HG02588 (cell line): ENCODE measurements around the gene MYOZ3.

Experiments used
- ATAC-seq: cut with Tn5 transposase; IDR thresholded peaks from one replicate; pipeline ENCODE4 v1.9.1; 2021; ENCODE audit warnings: mild to moderate bottlenecking, moderate library complexity; ENCODE audit not compliant: unreplicated experiment

Gene MYOZ3

DNA sequence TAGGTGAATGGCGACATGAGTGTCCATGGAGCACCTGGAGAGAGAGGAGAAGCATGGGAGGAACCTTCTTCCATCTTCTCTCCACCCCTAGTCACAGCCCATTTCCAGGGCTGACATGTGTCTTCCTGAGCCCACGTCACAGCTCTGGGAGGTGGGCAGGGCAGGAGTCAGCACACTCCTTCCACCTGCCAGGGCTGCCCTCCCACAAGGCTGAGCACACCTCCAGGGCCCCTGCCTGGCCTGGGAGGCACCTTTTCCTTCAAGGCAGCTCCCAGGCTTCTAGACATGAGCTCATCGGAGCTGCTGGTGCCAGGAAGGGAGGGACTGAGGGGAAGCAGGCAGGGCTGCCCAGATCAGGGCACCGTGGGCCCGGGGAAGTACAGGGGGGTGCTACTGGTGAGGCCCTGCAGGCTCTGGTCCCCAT lies 34.2 kb upstream of the MYOZ3 start:
- no peak for ATAC-seq

DNA sequence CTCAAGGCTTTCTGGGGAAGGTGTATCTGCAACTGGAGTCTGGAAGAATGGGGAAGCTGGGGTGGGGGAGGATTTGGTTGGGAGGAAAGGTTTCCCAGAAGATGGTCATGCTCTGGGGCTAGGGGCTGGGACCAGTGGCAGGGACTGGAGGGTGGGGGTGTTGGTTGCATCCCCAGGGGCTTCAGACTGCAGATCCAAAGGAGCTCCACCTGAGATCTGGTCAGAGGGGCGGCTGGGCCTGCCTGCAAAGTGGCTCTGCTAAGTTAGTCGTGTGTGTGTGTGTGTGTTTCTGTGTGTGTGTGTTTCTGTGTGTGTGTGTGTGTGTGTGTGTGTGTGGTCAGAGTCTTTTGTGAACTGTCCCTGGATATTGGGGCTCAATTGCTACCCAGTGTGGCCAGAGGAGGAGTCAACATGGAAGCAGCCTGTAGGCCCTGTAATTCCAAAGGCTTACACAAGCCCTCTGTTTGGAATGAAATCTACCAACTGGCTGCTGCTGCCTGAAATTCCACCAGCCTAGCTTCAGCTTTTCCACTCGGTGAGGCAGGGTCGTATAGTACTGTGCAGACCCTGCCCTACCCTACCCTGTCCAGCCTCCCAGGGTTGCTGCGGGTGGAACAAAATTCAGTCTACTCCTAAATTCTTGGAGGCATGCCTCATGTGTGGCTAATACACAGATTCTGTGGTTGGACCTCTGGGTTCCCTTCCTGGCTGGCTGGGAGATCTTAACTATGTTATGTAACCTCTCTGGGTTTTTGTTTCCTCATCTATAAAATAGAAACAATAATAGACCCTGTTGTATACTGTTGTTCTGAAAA lies 33.1 kb upstream of the MYOZ3 start:
- ATAC-seq = no peak

DNA sequence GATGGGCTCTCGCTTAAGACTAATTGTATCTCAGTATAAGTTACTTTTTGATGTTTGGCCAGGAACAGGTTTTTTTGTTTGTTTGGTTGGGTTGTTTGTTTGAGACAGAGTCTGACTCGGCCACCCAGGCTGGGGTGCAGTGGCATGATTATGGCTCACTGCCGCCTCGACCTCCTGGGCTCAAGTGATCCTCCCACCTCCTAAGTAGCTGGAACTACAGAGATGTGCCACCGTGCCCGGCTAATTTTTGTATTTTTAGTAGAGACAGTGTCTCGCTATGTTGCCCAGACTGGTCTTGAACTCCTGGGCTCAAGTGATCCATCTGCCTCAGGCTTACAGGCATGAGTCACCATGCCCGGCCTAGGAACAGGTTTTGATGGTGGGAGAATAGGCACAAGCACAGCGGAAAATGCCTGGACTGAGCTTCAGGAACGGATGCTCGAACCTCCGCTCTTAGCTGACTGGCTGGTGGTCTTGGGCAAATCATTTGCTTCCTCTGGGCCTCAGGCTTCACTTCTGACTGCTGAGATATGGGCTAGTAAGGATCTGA lies 32.0 kb upstream of the MYOZ3 start:
- no peak for ATAC-seq

DNA sequence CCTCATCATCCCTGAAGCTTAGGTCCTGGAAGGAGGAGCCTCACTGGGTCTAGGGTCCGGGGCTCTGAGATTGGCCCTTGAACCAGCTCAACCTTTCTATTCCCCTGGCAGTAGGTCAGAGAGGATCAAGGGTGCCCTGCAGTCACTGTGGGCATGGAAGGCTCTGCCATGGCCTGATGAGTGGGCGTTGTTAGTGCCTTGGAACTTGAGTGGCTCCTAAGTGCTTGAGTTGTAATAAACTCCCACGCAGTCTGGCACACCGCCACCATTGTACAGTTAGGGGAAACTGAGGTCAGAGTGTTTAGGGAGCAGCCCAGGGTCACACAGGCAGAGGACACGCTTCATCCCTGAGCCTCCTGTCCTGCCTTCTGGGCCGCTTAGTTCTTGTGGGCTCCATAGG lies 31.0 kb upstream of the MYOZ3 start:
- no peak for ATAC-seq

DNA sequence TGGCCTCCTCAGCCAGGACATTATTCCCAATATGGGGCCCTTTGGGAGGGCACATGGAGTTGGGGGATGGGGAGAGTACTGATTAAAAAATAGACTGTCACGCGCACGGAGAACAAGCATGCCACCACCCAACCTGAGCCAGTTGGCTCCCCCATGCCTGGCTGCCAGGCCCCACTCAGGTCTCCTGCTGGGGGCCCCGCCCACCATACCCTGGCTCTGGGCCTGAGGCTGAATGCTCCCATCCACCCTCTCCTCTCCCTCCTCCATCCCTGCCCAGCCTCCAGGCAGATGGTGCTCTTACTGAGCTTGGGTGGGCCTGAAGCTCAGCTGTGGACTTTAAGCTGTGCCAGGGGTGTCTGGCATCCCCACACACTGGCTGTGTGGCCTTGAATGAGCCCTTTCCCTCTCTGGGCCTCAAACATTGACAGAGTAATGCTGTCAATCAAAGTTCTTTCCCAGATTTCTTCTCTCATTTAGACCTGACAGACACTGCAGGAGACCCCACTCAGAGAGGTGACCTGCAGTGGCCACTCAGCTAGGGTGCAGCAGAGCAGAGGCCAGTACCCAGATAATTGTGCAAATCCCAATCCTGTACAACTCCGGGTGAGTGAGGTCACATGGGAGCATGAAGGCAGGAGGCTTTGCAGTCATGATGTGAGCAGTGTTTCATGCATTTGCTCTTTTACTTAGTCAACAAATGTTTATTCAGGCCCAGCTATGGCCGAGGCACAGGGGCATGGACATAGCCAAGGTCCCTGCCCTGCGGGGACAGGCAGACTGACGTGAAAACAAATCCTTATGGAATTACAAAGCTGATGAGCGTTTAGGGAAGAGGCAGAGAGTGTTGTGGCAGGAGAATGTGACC lies 30.4 kb upstream of the MYOZ3 start:
- no peak for ATAC-seq

DNA sequence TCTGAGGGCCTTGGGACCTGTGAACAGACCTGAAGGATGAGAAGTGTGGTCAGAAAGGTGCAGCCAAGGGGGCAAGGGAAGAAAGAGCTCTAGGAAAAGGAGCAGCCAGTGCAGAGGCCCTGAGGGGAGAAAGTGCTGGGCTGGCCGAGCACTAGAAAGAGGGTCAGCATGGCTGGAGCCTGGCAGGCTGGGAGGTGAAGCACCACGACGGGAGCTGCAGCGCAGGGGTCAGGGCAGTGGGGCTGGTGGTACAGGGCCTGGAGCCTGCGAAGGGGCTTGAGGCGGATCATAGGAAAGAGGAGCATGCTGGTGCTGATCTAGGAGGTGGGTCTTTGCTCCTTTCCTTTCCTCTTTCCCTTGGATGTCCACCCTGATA lies 29.7 kb upstream of the MYOZ3 start:
- no peak for ATAC-seq

DNA sequence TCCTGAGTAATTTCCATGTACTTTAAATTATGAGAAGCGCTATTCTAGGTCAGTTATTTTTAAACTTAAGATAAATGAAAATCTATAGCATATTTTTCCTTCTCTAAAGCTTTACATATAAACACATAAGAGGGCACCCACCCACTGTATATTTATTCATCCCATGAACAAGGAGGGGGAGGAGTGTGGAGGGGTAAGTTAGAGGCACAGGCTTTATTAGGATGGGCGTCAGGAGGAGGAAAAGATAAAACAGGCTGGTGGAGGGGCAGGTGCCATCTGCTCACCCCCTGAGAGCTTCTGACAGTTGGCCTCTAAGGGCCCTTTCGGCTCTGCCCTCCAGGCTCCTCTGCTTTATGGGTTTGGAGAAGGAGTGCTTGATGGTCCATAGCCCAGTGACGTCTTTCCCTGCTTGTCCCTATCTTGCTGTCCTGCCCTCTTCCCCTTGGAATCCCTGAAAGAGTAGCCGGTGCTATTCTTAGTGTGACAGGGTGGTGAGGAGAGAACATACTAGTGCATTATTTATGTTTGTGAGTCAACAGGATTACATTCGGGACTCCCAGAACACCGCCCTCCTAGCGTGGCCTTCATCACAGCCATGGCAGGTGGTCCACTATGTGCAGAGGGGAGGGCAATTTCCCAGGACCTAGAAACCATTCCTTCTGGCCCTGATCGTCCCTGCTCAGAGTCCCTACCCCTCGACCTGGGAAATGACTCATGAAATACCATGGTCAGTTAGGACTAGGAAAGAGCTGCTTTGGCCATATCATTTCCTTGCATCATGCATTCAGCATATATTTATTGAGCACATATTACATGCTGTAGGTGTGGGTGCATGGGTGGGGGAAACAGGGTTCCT lies 28.5 kb upstream of the MYOZ3 start:
- ATAC-seq = no peak

DNA sequence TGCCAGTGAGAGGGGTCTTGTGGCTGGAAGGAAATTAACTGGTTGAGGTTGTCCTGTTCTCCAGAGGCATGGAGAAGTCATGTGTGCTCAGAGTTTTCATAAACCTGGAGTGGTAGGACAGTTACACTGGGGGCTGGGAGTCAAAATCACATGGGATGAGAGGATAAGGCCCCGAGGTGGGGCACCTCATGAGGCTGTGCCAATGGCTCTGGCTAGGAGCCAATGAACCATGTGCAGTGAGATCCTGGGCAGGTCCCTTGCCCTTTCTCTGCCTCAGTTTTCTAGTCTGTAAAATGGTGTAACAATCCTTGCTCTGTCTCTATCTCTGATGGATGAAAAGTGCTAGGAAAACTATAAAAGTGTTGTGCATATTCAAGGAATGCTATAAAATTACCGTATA lies 27.6 kb upstream of the MYOZ3 start:
- ATAC-seq = no peak

DNA sequence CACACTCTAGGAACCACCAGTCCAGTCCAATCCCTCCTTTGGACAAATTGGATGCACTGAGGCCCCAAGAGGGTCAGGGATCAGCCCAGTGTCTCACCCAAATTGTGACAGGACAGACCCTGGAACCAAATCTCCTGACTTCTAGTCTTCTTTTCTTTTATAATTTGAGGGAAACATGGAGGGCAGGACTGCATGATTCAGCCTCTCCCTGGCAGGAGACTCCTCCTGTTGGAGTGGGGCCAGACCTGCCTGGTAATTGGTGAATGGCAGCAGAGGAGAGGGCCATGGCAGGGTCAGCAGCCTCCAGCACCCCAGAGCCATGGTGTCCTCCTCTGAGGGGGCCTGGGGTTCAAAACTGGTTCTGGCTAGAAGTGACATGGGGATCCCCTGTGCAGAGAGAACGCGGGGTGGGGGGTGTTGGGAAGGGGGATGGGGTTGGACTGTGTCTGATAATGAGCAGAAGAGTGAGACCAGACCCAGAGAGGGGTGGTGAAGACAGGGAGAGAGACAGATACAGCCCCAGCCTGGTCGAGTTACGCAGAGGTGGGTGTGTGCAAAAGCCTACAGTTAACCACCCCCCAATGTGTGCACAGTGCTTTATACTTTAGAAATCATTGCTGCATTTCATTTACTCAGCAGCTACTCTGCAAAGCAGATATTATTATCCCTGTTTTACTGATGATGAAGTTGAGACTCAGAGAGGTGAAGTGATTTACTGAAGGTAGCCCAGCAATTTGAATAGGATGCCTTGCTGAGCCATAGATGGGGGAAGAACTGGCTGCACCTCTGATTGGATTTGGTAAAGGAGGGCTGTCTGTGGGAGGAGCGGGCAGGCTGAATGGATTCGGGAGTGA lies 24.4 kb upstream of the MYOZ3 start:
- ATAC-seq = no peak

DNA sequence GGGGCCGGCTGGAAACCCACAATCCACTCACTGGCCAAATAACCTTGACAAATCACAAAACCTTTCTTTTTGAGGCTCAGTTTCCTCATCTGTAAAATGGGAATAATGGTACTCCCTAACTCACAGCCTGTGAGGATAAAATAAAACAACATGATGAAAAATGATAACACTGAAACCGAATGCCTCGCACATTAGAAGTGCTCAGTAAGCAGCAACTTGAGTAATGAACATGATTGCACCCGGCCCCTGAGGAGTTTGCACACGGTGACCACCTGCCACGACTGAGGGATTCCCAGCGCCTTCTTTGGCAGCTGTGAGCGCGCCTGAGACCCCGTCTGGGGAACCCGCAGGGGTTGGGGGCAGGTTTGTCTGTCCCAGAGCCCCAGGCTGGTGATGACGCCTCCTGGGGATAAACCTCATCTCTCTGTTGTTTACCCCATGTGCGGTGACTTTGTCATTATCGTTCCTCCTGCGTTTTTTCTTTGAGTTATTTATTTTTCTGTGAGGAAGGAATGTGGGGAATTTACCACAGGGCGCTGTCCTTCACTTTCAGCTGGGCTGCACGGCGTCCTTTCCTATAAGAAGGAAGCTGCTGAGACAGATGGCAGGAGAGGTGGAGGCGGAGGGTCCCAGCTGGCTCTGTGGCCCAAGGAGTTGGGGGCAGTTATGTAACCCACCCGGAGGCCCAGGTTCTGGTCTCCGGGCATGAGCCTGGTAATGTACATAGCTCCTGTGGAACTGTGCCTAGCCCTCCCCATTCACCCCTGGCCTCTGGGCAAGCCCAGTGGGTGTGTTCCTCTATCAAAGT lies 23.6 kb upstream of the MYOZ3 start:
- no peak for ATAC-seq

DNA sequence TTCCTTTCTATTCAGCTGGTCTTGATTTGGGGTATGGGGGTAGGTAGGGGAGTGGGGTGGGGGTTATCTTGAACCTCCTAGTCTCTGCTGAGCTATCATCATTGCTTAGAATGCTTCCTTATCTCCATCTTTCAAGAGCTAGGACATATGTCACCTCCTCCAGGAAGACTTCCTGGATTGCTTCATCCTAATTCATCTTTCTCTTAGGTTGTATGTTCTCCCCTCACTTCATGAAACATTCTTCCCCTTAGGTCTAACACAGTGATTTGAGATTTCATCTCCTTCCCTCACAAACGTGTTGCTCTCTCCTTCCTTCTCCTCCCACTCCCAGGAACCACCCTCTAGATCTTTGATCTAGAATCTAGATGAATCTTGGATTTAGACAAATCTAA lies 23.0 kb upstream of the MYOZ3 start:
- no peak for ATAC-seq

DNA sequence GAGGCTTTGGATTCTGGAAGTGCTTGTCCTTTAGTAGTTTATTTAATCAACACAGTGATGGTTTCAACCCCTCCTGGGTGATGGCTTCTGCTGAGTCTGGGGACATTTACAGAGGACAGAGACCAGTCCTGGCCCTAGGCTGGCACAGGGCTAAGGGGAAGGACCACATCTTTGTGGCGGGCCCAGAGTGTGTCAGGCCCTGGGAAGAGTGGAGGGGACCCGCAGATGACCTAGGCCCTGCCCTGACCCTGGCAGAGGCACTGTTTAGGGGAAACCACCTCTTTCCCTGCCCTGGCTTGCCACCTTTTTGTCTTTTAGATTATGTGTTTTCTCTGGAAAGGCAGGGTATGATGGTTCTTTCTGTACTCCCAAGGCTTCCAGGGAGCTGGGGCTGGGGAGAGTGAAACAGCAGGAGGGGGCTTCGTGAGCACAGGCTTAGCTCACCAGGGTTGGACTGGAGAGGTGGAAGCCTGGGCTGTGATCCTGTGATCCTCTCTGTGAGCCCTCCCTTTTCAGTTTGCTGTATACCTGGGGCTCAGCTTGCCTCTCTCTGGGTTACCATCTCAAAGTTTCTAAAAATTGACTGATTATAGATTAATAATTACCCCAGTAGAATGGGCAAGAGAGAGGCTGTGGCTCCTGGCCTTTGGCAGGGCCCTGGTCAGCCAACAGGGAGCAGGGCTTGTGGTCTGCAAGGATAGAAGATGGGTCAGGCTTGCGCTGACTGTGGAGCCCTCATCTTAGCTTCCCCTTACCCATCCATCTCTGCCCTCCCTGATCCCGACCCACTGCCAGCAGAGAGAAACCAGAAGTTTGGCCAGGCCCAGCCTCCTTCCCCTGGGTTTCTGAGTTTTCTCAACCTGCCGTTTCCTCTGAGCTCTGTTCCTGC lies 22.3 kb upstream of the MYOZ3 start:
- ATAC-seq = no peak

DNA sequence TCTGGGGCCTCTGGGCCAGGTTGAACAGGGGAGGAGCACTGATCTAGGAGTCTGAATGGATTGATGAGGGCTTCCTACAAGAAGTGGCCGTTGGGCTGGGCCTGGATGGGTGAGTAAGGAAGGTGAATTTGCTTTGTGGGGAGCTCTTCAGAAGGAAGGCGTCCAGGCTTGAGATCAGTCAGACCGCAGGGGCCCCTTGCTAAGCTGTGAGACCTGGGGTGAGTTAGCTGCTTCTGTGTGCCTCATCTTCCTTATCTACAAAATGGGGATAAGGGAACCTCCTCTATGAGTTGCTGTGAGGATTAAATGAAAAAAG lies 21.7 kb upstream of the MYOZ3 start:
- ATAC-seq = no peak

DNA sequence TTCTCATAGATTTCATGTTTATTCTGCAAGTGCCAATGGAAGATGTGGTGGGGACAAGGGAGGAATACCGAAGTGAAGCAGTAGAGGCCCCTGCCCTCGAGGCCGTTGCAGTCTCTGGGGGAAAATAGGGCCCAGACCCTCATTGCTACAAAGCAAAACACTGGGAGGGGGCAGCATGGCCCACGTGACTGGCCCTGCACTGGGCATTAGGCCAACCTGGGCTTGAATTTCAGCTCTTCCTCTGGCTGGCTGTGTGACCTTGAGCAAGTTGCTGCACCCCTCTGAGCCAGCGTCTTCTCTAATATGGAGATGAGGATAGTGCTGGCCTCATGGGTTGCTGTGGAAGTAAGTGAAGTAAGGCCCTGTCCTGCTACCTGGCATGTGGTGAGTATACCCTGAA lies 21.3 kb upstream of the MYOZ3 start:
- no peak for ATAC-seq

DNA sequence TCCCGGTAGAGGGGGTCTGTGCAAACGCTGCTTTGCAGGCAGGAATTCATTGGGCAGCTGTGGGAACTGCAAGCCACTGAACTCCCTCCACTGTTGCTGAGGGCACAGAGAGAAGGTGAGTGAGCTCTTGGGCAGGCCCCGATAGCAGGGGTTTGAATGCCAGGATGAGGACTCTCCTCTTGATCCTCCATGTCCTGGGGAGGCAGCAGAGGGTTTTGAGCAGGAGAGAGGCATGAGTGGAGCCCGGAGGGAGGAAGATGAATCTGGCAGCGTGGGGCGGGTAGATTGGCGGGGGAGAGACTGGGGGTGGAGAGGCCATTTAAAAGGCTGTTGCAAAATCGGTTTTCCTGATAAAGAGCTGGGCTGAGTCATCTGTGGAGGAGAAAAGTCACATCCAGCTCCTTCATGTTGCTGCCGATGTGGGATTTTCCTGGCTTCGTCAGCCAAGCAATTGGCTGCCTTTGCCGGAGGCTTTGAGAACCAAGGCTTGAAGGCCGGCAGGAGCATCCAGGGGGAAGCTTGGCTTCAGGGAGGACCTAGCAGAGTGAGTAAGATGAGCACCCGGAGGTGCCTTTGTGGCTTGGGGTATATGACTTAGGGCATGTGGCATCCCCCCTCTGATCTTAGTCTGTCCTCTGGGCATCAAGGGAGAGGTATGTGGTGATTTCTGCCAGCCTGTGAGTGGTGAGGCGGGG lies 20.6 kb upstream of the MYOZ3 start, which contains the start of gene SYNPO:
Gene SYNPO (plus strand): TSS at position 350 of the 695 bp plus-strand sequence. CDS start 7,616 bp downstream, outside the sequence.
- ATAC-seq = no peak

DNA sequence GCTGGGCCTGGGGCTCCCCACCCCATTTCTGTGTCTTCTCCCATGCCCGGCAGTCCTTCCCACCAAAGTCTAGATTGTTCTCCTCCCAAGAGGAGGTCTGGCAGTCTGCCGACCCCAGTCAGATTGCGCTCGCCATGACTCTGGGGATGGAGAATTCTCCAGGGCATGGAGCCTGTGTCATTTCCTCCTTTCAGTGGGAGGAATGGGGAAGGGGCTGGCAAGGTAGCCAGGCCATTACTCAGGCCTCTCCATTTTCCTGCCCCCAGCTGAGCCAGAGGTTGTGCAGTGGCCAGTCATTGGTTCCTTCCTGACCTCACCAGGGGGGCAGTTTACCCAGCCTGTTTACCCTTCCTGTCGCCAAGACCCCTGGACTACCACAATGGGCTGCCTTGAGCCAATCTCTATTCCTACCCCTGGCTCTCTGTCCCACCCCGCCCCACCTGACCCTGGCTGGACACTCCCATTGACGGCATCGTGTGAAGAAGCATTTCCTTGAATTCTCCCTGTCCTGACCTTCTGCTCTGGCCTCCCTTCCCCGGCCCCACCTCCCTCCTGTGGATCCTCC lies 20.0 kb upstream of the MYOZ3 start:
- ATAC-seq = no peak

DNA sequence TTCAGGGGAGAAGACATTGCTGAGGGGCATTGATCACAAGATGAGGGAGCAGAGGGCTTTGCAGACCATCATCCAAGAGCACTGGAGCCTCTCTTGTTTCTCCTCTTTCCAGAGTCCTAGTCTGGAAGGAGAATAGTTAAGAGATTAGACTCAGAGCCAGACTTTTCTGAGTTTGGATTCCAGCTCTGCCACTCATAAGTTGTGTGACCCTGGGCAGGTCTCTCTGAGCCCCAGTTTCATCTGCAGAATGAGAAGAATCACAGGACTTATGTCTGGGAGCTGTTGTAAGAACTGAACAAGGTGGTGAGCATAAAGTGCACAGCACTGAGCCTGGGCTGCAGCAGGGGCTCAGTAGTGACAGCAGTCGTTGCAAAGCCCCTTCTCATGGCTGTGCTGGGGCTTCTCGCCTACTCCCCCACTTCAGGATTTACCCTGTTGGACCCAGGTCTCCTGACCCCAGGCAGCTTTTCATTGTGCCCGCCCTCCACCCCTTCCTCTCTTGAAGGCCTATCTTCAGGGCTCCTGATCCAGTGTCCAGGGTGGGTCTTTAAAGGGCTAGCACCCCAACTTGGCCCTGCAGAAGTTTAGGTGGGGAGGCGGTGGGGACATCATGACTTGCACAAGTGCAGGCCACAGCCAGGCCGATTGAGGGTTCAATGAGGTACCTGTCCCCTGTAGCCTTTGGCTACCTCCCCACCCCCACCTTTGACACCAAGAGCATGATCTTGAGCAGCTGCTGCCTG lies 19.1 kb upstream of the MYOZ3 start:
- no peak for ATAC-seq
